Calu3 (cell line): Measurements from ENCODE around the gene EVL. TPM values are rescaled to one million over a fixed set of nuclear protein-coding genes. Genes with fewer than 3 reads are reported as not detected.

ENCODE experiments used
- BruUV-seq: library from RNA; stranded (reverse); fragments of 400-500 nt; replicated peaks from 2 replicates; lab custom pipeline; 2021; lab: Mats Ljungman, UMichigan
- CTCF ChIA-PET: fragments of 300-600 bp; sonication (Branson Sonifier 250); formaldehyde crosslinking; loops from one replicate; lab custom pipeline; 2022; ENCODE audit warnings: antibody characterized with exemption; lab: Charles Lee
- DNase-seq: peaks from one replicate; pipeline ENCODE4 v3.0.0; 2022
- H3K27ac Mint-ChIP-seq: one replicate; pipeline ENCODE4 v1.8.0; 2022; ENCODE audit warnings: mixed read lengths; ENCODE audit not compliant: unreplicated experiment
- H3K27me3 Mint-ChIP-seq: one replicate; pipeline ENCODE4 v1.8.0; 2022; ENCODE audit warnings: mixed read lengths; ENCODE audit not compliant: unreplicated experiment
- H3K36me3 Mint-ChIP-seq: one replicate; pipeline ENCODE4 v1.8.0; 2022; ENCODE audit warnings: mild to moderate bottlenecking, moderate library complexity, mixed read lengths; ENCODE audit not compliant: insufficient read depth, unreplicated experiment
- H3K4me1 Mint-ChIP-seq: one replicate; pipeline ENCODE4 v1.8.0; 2022; ENCODE audit warnings: mild to moderate bottlenecking, low read depth, mixed read lengths; ENCODE audit not compliant: unreplicated experiment
- H3K4me3 Mint-ChIP-seq: one replicate; pipeline ENCODE4 v1.8.0; 2022; ENCODE audit warnings: mild to moderate bottlenecking, low read depth, moderate library complexity, mixed read lengths; ENCODE audit not compliant: unreplicated experiment
- H3K9me3 Mint-ChIP-seq: one replicate; pipeline ENCODE4 v1.8.0; 2022; ENCODE audit warnings: low read depth, mixed read lengths; ENCODE audit not compliant: unreplicated experiment
- CTCF ChIP-seq: fragments of 200-600 bp; IDR thresholded peaks from one replicate; pipeline ENCODE4 v1.8.0; 2022; ENCODE audit warnings: antibody characterized with exemption; ENCODE audit not compliant: unreplicated experiment
- intact Hi-C: fragments of 100-400 bp; cut with micrococcal nuclease; formaldehyde crosslinking; loops from one replicate; pipeline ENCODE4 v1.10.0; 2022; ENCODE audit not compliant: unreplicated experiment
- total RNA-seq: library from RNA; stranded (reverse); gene quantifications from 2 replicates; pipeline ENCODE4 v1.2.3, GENCODE V29; 2022

The EVL gene
- total RNA-seq, 1 experiment from 2014 or later = 33.5 TPM

GRCh38 chr14:100143523-100143922 lies 78.3 kb downstream of the EVL start:
- CTCF ChIA-PET = no interaction called here
- Mint-ChIP-seq H3K9me3 (no peaks in the 10 kb centered on the region), H3K27me3 (no peaks in the 10 kb centered on the region), H3K4me1 (peaks cover 25% of the 10 kb centered on the region), H3K36me3 (no peaks in the 10 kb centered on the region), H3K27ac (no peak overlapping the region), H3K4me3 (no peak overlapping the region)
- DNase-seq = no peak
- no peak for TF ChIP-seq CTCF
- intact Hi-C loops = no loop called here
- no TSS peak for BruUV-seq

DNA sequence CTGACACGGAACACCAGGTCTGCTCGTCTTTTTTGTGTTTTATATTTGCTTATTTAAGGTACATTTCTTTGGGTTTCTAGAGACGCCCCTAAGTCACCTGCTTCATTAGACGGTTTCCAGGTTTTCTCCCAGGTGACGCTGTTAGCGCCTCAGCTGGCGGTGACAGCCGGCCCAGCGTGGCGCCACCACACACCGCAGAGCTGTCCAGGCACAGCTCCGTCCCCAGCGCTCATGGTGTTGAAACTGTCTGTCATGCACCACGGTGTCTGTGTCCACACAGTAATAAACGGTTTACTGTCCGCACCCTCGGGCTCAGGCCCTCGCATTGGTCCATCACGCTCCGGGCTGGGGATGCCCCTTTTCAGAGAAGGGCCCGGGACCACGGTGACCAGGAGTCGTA lies 78.7 kb downstream of the EVL start:
- no peak overlapping the region for H3K27ac Mint-ChIP-seq
- no peaks in the 10 kb centered on the region for H3K9me3 Mint-ChIP-seq
- DNase-seq = no peak
- H3K36me3 Mint-ChIP-seq = no peaks in the 10 kb centered on the region
- H3K4me1 Mint-ChIP-seq = peaks cover 21% of the 10 kb centered on the region
- no peaks in the 10 kb centered on the region for H3K27me3 Mint-ChIP-seq
- CTCF ChIA-PET = no interaction called here
- H3K4me3 Mint-ChIP-seq = no peak overlapping the region
- no peak for TF ChIP-seq CTCF
- BruUV-seq = no TSS peak
- intact Hi-C loops = no loop called here

DNA sequence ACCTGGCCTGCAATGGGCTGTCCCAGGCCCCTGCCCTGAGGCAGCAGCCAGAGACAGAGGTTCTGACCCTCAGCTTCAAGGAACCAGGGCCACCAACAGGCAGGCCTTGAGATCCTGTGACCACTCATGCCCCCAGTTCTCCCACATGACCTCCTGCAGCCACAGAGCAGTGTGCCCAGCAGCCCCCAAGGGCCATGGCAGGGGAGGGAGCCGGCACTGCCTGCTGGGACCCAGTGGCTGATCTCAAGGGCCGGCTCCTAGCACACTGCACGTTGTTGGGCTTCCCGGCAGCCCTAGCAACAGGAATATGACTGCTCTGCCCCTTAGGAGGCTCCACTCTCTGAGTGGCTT lies 79.4 kb downstream of the EVL start:
- Mint-ChIP-seq H3K27me3 (no peaks in the 10 kb centered on the region), H3K4me1 (peaks cover 20% of the 10 kb centered on the region), H3K9me3 (no peaks in the 10 kb centered on the region), H3K4me3 (no peak overlapping the region), H3K27ac (no peak overlapping the region), H3K36me3 (no peaks in the 10 kb centered on the region)
- CTCF ChIA-PET = no interaction called here
- TF ChIP-seq CTCF = no peak
- DNase-seq = no peak
- intact Hi-C loops = no loop called here
- BruUV-seq = no TSS peak

DNA sequence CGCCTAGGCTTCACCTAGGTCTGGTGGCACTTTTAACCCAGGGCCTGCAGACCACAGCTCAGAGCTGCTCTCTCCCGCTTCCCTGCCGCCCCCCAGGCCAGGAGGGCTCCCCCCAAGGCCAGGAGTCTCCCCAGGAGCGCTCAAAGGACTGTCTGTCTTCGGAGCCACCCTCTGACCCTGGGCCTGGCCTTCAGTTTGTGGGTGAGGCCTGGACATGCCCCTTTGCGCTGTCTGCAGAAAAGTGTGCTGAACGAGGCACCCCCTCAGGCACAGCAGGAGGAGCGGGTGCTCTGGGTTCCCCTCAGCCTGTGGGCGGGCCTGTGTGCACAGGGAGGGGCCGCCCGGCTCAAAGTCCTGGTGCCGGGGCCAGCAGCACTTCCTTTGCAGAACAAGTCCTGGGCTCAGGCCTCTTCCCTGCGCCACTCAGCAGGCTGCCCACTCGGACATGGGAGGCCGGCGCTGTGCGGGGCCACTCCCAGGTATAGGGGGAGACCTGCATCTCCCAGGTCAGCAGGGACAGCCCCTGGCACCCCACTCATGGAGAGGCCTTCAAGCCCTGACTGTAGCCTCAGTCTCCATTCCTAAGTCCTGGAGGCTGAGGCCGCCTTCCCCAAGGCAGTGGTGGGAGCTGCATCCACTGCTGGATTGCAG lies 79.9 kb downstream of the EVL start:
- no TSS peak for BruUV-seq
- intact Hi-C loops = no loop called here
- peak; percentile 56 for DNase-seq
- H3K36me3 Mint-ChIP-seq = no peaks in the 10 kb centered on the region
- CTCF ChIA-PET = interaction anchor here (1.5 kb wide), 1 partner anchor 11 kb away, joined by 4 read pairs; no protein-coding TSS in a partner anchor
- H3K9me3 Mint-ChIP-seq = no peaks in the 10 kb centered on the region
- peaks cover 20% of the 10 kb centered on the region for H3K4me1 Mint-ChIP-seq
- no peak for TF ChIP-seq CTCF
- H3K27ac Mint-ChIP-seq = no peak overlapping the region
- H3K27me3 Mint-ChIP-seq = no peaks in the 10 kb centered on the region
- no peak overlapping the region for H3K4me3 Mint-ChIP-seq
